Globus pallidus (tissue), 1 donor: ENCODE measurements around the gene TCF12.
"Not testable (repeated sequence)": the region's sequence is repeated elsewhere in the genome, so short reads cannot be mapped to it uniquely, and the experiment has no call there.

Source experiments
- DNase-seq: peaks from one replicate; pipeline ENCODE4 v3.0.0-alpha.2; 2015; ENCODE audit warnings: low spot score

TCF12 gene

DNA sequence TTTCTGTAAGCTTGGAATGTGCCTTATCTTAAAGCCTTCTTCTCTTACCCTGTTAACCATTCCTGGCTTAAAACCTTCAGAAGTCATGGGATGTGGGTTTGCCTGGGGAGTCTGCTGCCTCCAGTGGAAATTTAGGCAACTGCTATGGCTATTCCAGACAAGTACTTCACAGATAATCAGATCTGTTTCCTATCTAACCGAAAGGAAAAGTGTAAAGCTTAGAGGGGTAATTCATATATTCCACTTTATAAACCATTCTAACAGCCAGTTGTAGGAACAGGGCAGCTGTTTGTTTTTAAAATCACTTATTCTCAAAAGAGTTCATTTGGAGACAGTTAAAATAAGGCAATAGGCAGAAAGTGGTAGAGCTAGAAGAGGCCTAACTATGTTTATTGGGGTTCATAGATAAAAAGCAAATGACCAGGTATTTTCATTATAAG, 219.9 kb downstream of the TCF12 start:
- peak; percentile 76 for DNase-seq

DNA sequence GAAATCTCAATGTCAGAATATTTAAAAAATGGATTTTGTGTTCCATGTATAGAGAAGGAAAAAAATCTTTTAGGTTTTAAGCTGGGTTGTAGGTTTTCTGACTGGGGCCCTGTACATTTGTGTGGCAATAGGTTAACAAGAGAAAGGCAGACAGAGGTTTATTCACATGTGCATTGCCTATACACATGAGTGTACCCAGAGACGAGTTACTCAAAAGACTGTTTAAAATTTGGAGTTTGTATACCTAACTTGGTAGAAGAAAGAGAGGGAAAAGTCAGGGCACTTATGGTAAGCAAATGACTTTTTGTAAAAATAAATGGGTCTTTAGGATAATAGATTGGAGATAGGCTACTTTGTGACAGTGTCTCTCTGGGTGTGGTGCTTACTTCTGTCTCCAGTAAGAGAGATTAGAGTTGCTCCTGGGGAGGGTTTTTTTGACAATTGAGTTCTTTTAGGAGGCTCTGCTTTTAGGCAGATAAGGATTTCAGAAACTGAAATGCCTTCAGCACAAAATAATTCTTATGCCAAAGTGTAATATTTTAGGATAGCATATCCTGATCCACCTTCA, 225.2 kb downstream of the TCF12 start:
- DNase-seq, result no peak

- DNase-seq, result no peak
These were observed 226.0 kb downstream of the TCF12 start for GRCh38 chr15:57144448-57144847.

- DNase-seq, result peak; percentile 82
These were observed 228.2 kb downstream of the TCF12 start for GRCh38 chr15:57146506-57147201.

DNA sequence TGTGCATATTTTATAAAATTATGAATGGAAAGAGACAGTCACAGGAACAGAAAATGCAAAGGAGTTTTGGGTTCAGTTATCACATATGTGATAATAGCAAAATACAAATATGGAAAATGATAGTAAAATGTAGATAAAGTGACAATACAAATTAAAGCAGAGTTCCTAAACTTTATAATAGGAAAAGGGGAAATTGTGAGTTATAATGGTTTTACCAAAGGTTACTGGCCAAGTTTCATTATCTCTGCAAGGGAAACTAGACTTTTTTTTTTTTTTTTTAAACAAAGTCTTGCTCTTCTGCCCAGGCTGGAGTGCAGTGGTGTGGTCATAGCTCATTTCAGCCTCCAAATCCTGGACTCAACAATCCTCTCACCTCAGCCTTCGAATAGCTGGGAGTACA, 229.2 kb downstream of the TCF12 start:
- no peak for DNase-seq

DNA sequence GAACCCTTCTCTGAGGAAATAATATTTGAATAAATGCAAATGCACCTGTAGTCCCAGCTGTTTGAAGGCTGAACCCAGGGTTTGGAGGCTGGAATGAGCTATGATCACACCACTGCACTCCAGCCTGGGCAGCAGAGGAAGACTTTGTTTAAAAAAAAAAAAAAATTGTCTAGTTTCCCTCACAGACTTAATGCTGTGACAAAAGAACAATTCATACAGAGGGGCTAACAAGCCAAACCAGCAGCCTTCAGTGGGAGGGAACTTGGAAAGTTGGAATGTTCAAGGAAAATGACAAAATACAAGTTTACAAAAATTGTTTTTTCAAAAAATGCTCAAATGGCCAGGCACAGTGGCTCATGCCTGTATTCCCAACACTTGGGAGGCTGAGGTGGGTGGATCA, 229.8 kb downstream of the TCF12 start:
- no peak for DNase-seq

GRCh38 chr15:57149196-57149595, 230.8 kb downstream of the TCF12 start:
- no peak for DNase-seq

GRCh38 chr15:57150066-57150865, 231.8 kb downstream of the TCF12 start:
- DNase-seq, result no peak

GRCh38 chr15:57150866-57151203, 232.4 kb downstream of the TCF12 start:
- DNase-seq, result not testable (repeated sequence)

DNA sequence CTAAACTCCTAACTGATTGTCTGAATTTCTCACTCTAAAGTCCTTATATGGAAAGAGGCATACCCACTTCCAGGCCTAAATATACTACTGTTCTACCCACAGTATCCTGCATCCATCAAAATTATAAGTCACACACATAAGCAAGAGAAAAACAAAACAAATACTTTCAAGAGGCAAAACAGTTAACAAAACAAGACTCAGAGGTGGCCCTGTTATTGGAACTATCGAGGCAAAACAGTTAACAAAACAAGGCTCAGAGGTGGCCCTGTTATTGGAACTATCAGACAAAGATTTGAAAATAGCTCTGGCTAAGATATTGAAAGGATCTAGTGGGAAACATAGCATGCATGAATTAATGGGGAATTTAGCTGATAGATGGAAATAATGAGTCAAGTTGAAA, 233.7 kb downstream of the TCF12 start:
- no peak for DNase-seq

DNA sequence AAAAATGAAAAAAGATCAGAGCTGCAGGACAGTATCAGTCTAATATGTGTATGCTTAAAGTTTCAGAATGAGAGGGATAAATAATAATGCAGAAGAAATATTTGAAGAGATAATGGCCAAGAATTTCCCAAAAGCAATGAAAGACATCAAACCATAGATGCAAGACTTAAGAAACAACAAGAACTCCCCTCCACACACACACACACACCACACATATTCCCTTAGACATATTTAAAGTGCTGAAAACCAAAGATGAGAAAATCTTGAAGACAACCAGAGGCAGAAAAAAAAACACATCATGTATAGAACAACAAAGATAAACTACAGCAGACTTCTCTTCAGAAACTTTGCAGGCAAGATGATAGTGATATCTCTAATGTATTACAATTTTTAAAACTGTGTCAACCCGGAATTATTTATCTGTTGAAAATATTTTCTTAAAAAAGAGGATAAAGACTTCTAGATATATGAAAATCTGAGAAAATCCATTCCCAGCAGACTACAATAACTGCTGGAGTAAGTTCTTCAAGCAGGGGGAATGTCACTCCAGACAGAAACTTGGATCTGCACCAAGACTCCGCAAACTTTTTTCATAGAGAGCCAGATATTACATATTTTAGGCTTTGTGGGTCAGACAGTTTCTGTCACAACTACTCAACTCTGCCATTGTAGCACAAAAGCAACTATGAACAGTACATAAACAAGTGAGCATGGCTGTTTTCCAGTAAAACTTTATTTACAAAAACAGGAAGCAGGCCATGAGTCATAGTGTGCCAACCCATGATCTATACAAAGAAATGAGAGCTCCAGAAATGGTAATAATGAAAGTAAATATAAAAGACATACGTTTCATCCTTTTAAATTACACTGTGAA, 234.5 kb downstream of the TCF12 start:
- no peak for DNase-seq

- peak; percentile 70 for DNase-seq
These were observed 237.9 kb downstream of the TCF12 start for GRCh38 chr15:57156210-57156884.

DNA sequence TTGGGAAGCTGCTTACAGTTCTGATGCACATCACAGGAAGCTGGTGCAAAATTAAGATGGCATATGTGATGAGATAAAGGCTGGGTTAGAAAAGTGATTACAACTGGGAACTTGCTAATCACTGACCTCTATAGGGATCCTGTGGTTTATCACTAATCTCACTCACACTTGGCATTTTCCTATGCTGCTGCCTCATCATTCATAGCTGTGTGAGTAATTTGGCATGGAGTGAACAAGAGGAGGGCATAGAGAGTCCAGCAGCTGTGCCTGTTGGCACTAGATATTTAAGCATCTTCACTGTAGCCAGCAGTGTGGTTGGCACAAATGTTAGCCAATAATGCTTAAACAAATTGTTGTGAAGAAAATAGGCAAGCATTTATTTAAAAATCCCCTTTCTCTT, 240.1 kb downstream of the TCF12 start:
- peak; percentile 91 for DNase-seq

- no peak for DNase-seq
These were observed 240.7 kb downstream of the TCF12 start for GRCh38 chr15:57158997-57159668.

DNA sequence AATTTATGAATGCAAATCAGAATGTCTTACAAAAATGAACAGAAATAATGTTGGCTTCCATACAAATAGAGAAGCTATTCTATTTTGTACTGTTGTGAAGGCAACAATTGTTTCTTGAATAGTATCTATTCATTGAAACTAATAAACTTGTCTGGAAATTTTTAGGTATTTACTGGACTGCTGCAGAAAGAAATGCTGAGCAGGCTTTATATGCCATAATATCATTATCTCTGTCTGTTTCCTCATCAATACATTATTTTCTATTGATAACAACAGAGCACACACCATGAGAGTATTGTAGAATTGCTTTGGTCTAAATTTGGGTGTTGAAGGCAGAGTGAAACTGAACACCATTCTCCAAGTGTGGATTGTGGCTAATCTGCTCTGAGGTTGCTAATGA, 241.3 kb downstream of the TCF12 start:
- DNase-seq, result no peak

- DNase-seq, result no peak
These were observed 242.5 kb downstream of the TCF12 start for GRCh38 chr15:57160823-57161560.

DNA sequence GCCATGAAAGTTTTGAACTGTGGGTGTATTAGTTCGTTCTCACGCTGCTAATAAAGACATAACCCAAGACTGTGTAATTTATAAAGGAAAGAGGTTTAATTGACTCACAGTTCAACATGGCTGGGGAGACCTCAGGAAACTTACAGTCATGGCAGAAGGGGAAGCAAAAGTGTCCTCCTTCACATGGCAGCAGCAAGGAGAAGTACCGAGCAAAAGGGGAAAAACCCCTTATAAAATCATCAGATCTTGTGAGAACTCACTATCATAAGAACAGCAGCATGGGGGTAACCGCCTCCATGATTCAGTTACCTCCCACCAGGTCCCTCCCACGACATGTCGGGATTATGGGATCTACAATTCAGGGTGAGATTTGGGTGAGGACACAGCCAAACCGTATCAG, 245.8 kb downstream of the TCF12 start:
- not testable (repeated sequence) for DNase-seq

DNA sequence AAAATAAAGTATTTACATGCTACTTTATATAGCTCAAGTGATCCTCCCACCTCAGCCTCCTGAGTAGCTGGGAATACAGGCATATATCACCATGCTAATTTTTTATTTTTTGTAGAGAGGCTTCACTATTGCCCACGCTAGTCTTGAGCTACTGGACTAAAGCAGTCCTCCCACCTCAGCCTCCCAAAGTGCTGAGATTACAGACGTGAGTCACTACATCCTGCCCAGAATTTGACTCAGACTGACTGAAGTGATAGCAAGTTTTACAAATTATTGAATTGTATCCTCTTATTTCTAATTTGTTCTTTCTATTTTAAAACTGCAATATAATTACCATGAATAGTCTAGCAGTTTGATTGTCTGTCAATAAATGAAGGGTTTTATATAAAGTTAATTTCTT, 247.5 kb downstream of the TCF12 start:
- DNase-seq, result no peak

GRCh38 chr15:57167821-57168395, 249.5 kb downstream of the TCF12 start:
- no peak for DNase-seq

DNA sequence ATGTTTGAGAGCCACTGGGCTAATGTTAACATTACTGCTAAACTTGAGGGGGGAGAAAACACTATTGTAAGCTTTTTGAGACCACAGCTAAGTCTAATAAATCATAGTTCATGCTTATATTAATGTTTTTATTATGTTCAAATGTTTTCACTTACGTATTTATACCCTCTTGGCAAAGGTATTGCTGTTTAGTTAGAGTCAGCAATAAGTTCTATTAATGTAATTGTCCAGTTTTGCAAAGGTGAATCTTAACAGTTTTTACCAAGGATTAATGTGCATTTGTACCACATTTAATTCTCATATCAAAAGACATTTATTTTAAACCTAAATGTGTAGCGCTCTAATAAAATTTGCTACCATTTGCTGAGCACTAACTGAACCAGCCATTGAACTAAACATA, 251.2 kb downstream of the TCF12 start:
- DNase-seq, result no peak
